Fibroblast of villous mesenchyme (primary cell): ENCODE data around the gene TDRD9. TPM values are rescaled to one million over a fixed set of nuclear protein-coding genes. Genes with fewer than 3 reads are reported as not detected.
A peak's percentile ranks its signal among the peaks of the same experiment; 100 is the strongest.
"Not testable (repeated sequence)": the region's sequence is repeated elsewhere in the genome, so short reads cannot be mapped to it uniquely, and the experiment has no call there.

Experiments
- DNase-seq: peaks from one replicate; pipeline ENCODE4 v3.0.0-alpha.2; 2010; ENCODE audit warnings: low read depth
- H3K4me3 ChIP-seq: 2 replicates; pipeline ENCODE4 v1.5.1; 2011; ENCODE audit warnings: low read depth, mild to moderate bottlenecking, low read length
- total RNA-seq: library from RNA; depleted of rRNA; stranded (reverse); fragments of >200 nt; gene quantifications from 2 replicates; pipeline ENCODE4 v1.2.3, GENCODE V29; 2012
- TF ChIP-seq, protein P1 (sequence below): IDR thresholded peaks from 2 replicates; pipeline ENCODE4 v1.5.1; 2012; ENCODE audit warnings: low read depth, mild to moderate bottlenecking, low read length; ENCODE audit not compliant: insufficient read depth

TDRD9 gene
- total RNA-seq, 1 donor: 0.86 TPM

DNA sequence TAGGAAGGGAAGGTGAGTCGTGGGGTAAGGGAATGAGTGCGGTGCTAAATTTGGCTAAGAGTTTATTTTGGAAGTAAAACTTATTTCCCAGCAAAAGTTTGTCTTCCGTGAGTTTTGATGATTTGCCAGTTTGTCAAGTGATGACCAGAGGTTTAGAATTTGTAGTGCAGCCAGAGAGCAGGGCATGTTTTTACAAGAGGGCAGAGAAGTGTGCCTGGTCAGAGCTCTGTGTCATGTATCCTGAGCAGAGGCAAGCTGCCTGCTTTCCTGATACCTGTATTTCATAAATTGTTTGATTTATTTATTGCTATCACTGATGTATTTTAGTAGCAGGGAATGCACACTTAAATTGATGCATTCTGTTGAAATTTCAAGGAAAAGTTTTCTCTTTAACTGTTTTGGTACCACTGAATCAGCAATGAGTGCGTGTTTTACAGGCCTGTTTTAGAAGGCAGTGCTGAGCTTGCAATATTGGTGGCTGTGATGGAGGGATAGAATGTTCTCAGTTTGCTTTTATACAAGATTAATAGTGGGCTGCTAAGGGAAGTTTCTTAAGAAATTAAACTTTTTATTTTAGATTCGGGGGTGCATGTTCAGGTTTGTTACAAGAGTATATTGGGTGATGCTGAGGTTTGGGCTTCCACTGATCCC is 33.8 kb downstream of the TDRD9 start:
- no peak for DNase-seq
- H3K4me3 ChIP-seq: no peak overlapping the region
- TF ChIP-seq, protein P1, sequence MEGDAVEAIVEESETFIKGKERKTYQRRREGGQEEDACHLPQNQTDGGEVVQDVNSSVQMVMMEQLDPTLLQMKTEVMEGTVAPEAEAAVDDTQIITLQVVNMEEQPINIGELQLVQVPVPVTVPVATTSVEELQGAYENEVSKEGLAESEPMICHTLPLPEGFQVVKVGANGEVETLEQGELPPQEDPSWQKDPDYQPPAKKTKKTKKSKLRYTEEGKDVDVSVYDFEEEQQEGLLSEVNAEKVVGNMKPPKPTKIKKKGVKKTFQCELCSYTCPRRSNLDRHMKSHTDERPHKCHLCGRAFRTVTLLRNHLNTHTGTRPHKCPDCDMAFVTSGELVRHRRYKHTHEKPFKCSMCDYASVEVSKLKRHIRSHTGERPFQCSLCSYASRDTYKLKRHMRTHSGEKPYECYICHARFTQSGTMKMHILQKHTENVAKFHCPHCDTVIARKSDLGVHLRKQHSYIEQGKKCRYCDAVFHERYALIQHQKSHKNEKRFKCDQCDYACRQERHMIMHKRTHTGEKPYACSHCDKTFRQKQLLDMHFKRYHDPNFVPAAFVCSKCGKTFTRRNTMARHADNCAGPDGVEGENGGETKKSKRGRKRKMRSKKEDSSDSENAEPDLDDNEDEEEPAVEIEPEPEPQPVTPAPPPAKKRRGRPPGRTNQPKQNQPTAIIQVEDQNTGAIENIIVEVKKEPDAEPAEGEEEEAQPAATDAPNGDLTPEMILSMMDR: no peak

DNA sequence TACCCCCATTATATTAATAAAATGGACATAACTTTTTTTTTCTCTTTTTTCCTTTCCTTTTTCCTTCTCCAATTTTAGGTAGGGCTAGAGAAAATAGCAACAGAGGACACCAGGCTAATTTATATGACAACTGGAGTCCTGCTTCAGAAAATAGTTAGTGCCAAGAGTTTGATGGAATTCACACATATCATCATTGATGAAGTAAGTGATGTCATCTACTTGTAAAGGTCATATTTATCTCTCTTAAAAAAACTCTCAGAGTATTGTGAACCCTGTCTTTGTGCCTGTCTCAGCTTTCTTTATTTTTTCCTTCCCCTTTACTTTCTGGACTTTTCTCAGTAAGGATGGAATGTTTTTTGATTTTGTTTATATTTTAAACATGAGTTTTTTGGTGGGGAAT is 38.4 kb downstream of the TDRD9 start:
- no peak overlapping the region for H3K4me3 ChIP-seq
- TF ChIP-seq, protein P1: no peak
- no peak for DNase-seq

DNA sequence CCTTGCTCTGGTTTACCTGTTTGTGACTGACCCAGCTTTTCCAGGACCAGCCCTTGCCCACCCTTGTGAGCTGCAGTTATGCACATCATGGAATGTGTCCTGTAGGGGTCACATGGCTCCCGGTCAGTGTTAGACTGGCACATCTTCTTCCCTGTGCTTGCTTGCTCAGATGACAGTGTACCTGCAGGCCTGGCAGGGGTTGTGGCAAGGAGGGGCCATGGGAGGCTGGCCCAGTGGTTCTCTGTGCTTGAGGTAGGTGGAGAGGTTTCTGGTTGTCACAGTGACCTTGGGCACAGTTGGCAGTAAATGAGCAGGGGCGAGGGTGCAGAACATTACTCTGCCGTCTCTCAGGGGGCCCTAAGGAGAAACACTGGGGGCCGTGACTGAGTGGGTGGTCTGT is 41.7 kb downstream of the TDRD9 start:
- TF ChIP-seq, protein P1: no peak
- DNase-seq: no peak
- no peak overlapping the region for H3K4me3 ChIP-seq

DNA sequence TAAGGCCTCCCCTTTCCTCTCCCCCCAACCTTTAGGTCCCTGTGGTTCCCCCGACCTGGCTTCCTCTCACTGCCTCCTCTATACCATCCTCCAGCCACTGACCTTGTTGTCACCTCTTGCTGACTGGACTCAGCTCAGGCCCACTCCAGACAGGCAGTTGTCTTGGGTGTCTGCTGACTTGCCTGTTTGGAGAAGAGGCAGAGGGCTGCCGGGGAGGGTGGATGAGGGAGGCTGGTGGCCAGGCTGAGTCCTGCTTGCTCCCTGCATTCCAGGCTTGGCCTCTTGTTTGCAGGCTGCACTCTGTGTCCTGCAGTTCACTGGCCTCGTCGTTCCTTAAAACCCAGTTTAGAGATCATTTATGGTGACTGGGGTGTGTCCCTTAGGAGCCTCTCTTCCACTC is 45.1 kb downstream of the TDRD9 start:
- TF ChIP-seq, protein P1: no peak
- H3K4me3 ChIP-seq: no peak overlapping the region
- peak; percentile 5 for DNase-seq

DNA sequence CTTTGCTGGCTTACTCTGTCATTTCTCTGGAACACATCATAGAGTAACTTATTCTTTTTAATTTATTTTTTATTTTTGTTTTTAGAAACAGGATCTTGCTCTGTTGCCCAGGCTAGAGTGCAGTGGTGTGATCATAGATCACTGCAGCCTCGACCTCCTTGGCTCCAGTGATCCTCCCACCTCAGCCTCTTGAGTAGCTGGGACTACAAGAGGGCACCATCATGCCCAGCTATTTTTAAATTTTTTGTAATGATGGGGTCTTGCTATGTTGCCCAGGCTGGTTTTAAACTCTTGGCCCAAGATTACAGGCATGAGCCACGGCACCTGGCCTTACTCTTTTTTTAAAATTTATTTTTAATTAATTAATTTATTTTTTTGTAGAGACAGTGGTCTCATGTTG is 46.3 kb downstream of the TDRD9 start:
- DNase-seq: no peak
- TF ChIP-seq, protein P1: no peak
- H3K4me3 ChIP-seq: no peak overlapping the region

DNA sequence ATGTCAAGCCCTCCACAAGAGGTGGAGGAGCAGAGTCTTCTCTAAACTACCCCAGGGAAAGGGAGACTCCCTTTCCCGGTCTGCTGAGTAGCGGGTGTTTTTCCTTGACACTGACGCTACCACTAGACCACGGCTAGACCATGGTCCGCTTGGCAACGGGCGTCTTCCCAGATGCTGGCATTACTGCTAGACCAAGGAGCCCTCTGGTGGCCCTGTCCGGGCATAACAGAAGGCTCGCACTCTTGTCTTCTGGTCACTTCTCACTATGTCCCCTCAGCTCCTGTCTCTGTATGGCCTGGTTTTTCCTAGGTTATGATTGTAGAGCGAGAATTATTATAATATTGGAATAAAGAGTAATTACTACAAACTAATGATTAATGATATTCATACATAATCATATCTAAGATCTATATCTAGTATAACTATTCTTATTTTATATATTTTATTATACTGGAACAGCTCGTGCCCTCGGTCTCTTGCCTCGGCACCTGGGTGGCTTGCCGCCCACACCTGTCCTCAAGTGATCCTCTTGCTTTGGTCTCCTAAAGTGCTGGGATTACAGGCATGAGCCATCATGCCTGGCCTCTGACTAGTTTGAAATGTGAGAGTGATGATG is 52.5 kb downstream of the TDRD9 start:
- TF ChIP-seq, protein P1: peak; percentile 45
- not testable (repeated sequence) for H3K4me3 ChIP-seq
- DNase-seq: peak; percentile 29

DNA sequence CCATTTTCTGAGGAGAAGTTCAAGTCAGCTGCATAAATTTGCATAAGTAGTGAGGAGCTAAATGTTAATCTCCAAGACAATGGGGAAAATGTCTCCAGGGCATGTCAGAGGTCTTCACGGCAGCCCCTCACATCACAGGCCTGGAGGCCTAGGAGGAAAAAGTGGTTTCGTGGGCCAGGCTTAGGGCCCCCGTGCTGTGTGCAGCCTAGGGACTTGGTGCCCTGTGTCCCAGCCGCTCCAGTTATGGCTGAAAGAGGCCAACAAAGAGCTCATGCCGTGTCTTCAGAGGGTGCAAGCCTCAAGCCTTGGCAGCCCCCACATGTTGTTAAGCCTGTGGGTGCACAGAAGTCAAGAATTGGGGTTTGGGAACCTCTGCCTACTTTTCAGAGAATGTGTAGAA is 55.9 kb downstream of the TDRD9 start:
- no peak for DNase-seq
- H3K4me3 ChIP-seq: no peak overlapping the region
- TF ChIP-seq, protein P1: no peak
